Lung (tissue), 12 donors: ENCODE data around the gene GID4. TPM values are rescaled to one million over a fixed set of nuclear protein-coding genes. Genes with fewer than 3 reads are reported as not detected.
A peak's percentile ranks its signal among the peaks of the same experiment; 100 is the strongest.

Source experiments
- ATAC-seq: fragments of 200-7000 bp; cut with Tn5 transposase; one replicate; pipeline ENCODE4 v1.9.1; 2020; ENCODE audit warnings: moderate number of reproducible peaks; ENCODE audit not compliant: insufficient read depth, low FRiP score
- DNase-seq, 3 donors: peaks; one replicate each; pipeline ENCODE4 v3.0.0-alpha.2; 2013 to 2017
- H3K27ac ChIP-seq, 2 donors: one replicate each; pipeline ENCODE4 v1.5.1; 2013; ENCODE audit warnings: mild to moderate bottlenecking in 2 of 2, moderate library complexity in 2 of 2, control low read depth in 1 of 2, inconsistent platforms in 1 of 2, low read depth in 1 of 2, low read length in 1 of 2
- H3K27me3 ChIP-seq, 3 donors: one replicate each; pipeline ENCODE4 v1.5.1; 2013; ENCODE audit warnings: low read length in 2 of 3; ENCODE audit not compliant: control insufficient read depth in 3 of 3, insufficient read depth in 3 of 3
- H3K36me3 ChIP-seq, 4 donors: one replicate each; pipeline ENCODE4 v1.5.1; 2013; ENCODE audit warnings: low read length in 4 of 4, mild to moderate bottlenecking in 1 of 4, moderate library complexity in 1 of 4; ENCODE audit not compliant: control insufficient read depth in 4 of 4, insufficient read depth in 4 of 4
- H3K4me1 ChIP-seq, 5 donors: one replicate each; pipeline ENCODE4 v1.5.1; 2013; ENCODE audit warnings: low read length in 5 of 5, mild to moderate bottlenecking in 2 of 5, moderate library complexity in 1 of 5; ENCODE audit not compliant: control insufficient read depth in 5 of 5, insufficient read depth in 5 of 5
- H3K4me3 ChIP-seq: one replicate; pipeline ENCODE4 v1.5.1; 2013; ENCODE audit warnings: mild to moderate bottlenecking, control low read depth, moderate library complexity
- H3K9ac ChIP-seq, 2 donors: one replicate each; pipeline ENCODE4 v1.5.1; 2013; ENCODE audit warnings: low read length in 2 of 2, control low read depth in 1 of 2; ENCODE audit not compliant: insufficient read depth in 1 of 2
- H3K9me3 ChIP-seq, 4 donors: one replicate each; pipeline ENCODE4 v1.5.1; 2013; ENCODE audit warnings: low read length in 3 of 4, mild to moderate bottlenecking in 1 of 4, moderate library complexity in 1 of 4; ENCODE audit not compliant: control insufficient read depth in 4 of 4, insufficient read depth in 3 of 4
- CTCF ChIP-seq: IDR thresholded peaks from 2 replicates; pipeline ENCODE4 v1.5.1; 2012; ENCODE audit warnings: mild to moderate bottlenecking; ENCODE audit errors: control extremely low read depth, extremely low read depth
- WGBS, 2 donors: extraction: QIAGEN DNeasy Blood & Tissue Kit; methylation state at CpG; one replicate each; pipeline ENCODE4 v1.1.7; 2013; 5-methylcytosine and 5-hydroxymethylcytosine counted together
- polyA plus RNA-seq, 2 donors: library from polyadenylated mRNA; stranded (reverse); fragments of 200-250 nt; gene quantifications; one replicate each; pipeline ENCODE4 v1.2.1, GENCODE V29; 2013
- total RNA-seq, 2 donors: library from RNA; depleted of rRNA in 1 of 2; stranded (reverse); fragments of >200 nt in 1 of 2; gene quantifications; one replicate each; pipeline ENCODE4 v1.2.1, GENCODE V29; 2014 to 2021
- donor health status: control.
- donor health status: control.
- donor health status: Bipolar disorder and iron deficiency.
- donor health status: healthy.
- donor health status: DM: yes; HTN: yes; CAD: no.

The GID4 gene
- total and polyA plus RNA-seq, 4 donors, result 3.9 to 7.2 (median 5.3) TPM

- no peak for ATAC-seq
- no peak for TF ChIP-seq CTCF
- H3K9ac ChIP-seq, result peak overlapping the region in 1 of 2 donors; percentile 46
- 23 to 28% methylated on average over 6 of the region's 6 CpGs for WGBS, 2 donors
- H3K9me3 ChIP-seq, result no peaks in the 10 kb centered on the region
- peak overlapping the region in 1 of 2 donors; percentile 58 for H3K27ac ChIP-seq
- peak overlapping the region; percentile 87 for H3K4me3 ChIP-seq
- peaks cover 0 to 9% (median 3%) of the 10 kb centered on the region in 4 donors for H3K36me3 ChIP-seq
- H3K27me3 ChIP-seq, result no peaks in the 10 kb centered on the region
- H3K4me1 ChIP-seq, result peaks cover 6 to 28% (median 15%) of the 10 kb centered on the region in 5 donors
- DNase-seq, result no peak
Measured at GRCh38 chr17:18040261-18040858, 1.2 kb downstream of the GID4 start.

- H3K9me3 ChIP-seq, result no peaks in the 10 kb centered on the region
- peaks cover 6 to 28% (median 15%) of the 10 kb centered on the region in 5 donors for H3K4me1 ChIP-seq
- ATAC-seq (no peak), DNase-seq (no peak)
- H3K9ac ChIP-seq, result no peak overlapping the region
- H3K27me3 ChIP-seq, result no peaks in the 10 kb centered on the region
- no peak overlapping the region for H3K27ac ChIP-seq
- no peak overlapping the region for H3K4me3 ChIP-seq
- WGBS, 2 donors, result 45 to 47% methylated on average over 1 of the region's 1 CpG
- peaks cover 3 to 12% (median 4%) of the 10 kb centered on the region in 4 donors for H3K36me3 ChIP-seq
- no peak for TF ChIP-seq CTCF
Measured at GRCh38 chr17:18041776-18042175, 2.6 kb downstream of the GID4 start.

- Histone ChIP-seq H3K4me1 (peaks cover 6 to 23% (median 11%) of the 10 kb centered on the region in 5 donors), H3K9me3 (no peaks in the 10 kb centered on the region), H3K27ac (no peak overlapping the region), H3K36me3 (peaks cover 3 to 15% (median 9%) of the 10 kb centered on the region in 4 donors), H3K27me3 (no peaks in the 10 kb centered on the region), H3K4me3 (no peak overlapping the region), H3K9ac (no peak overlapping the region)
- no peak for TF ChIP-seq CTCF
- DNase-seq, result no peak
- ATAC-seq, result no peak
- WGBS, 2 donors, result 87 to 93% methylated on average over 8 of the region's 8 CpGs
Measured at GRCh38 chr17:18042983-18043382, 3.8 kb downstream of the GID4 start.
